B cell (primary cell): Measurements from ENCODE around the gene GRM3. TPM values are rescaled to one million over a fixed set of nuclear protein-coding genes. Genes with fewer than 3 reads are reported as not detected.

Source experiments
- ATAC-seq: fragments of 200-7000 bp; cut with Tn5 transposase; one replicate; pipeline ENCODE4 v1.10.0; 2021; ENCODE audit warnings: low read depth, mild to moderate bottlenecking, moderate number of reproducible peaks, moderate library complexity
- CTCF ChIA-PET: fragments of 350-600 bp; sonication (Branson Sonifier 250); formaldehyde crosslinking; loops from one replicate; lab custom pipeline; 2021; ENCODE audit warnings: antibody characterized with exemption, inconsistent platforms; lab: Charles Lee
- POLR2A ChIA-PET: fragments of 350-600 bp; sonication (Branson Sonifier 250); formaldehyde crosslinking; loops from one replicate; lab custom pipeline; 2021; ENCODE audit warnings: antibody characterized with exemption; lab: Charles Lee
- DNase-seq: peaks from one replicate; pipeline ENCODE4 v3.0.0; 2013
- H2AFZ ChIP-seq: 2 replicates; pipeline ENCODE4 v1.6.1; 2012; ENCODE audit warnings: mild to moderate bottlenecking, low read depth, low read length; ENCODE audit not compliant: insufficient read depth, poor library complexity, severe bottlenecking
- H3K27ac ChIP-seq, 2 donors: 1 replicate in 1 of 2; 2 replicates in 1 of 2; pipeline ENCODE4 v1.5.1; 2012 to 2013; ENCODE audit warnings: low read length in 2 of 2, mild to moderate bottlenecking in 2 of 2, moderate library complexity in 1 of 2
- H3K27me3 ChIP-seq, 4 experiments: fragments of 200-600 bp in 1 of 4; sonication (generic) in 1 of 4; replicated peaks in 1 of 4; 1 replicate in 2 of 4; 2 replicates in 2 of 4; pipeline versions ENCODE4 v1.6.1 to v1.7.0; 2013 to 2016; ENCODE audit warnings: low read length in 3 of 4, mild to moderate bottlenecking in 2 of 4, mixed read lengths in 1 of 4, moderate library complexity in 1 of 4; ENCODE audit not compliant: insufficient read depth in 4 of 4, control insufficient read depth in 3 of 4; ENCODE audit errors: control extremely low read depth in 1 of 4
- H3K36me3 ChIP-seq, 2 experiments: replicated peaks in 1 of 2; 1 replicate in 1 of 2; 2 replicates in 1 of 2; pipeline versions ENCODE4 v1.6.1 to v1.7.1; 2013; ENCODE audit warnings: low read length in 1 of 2; ENCODE audit not compliant: insufficient read depth in 2 of 2, control insufficient read depth in 1 of 2; ENCODE audit errors: control extremely low read depth in 1 of 2, extremely low read depth in 1 of 2
- H3K4me1 ChIP-seq, 2 donors: fragments of 200-600 bp in 1 of 2; sonication (generic) in 1 of 2; 1 replicate in 1 of 2; 2 replicates in 1 of 2; pipeline versions ENCODE4 v1.5.1 to v1.6.1; 2013 to 2017; ENCODE audit warnings: low read length in 2 of 2; ENCODE audit not compliant: control insufficient read depth in 2 of 2, insufficient read depth in 2 of 2
- H3K4me2 ChIP-seq: replicated peaks from 2 replicates; pipeline ENCODE3; 2012; ENCODE audit warnings: mild to moderate bottlenecking, low read depth, low read length; ENCODE audit not compliant: poor library complexity, severe bottlenecking
- H3K4me3 ChIP-seq, 5 experiments: fragments of 200-600 bp in 1 of 5; sonication (generic) in 1 of 5; 1 replicate in 3 of 5; 2 replicates in 2 of 5; pipeline versions ENCODE4 v1.5.1 to v1.7.0; 2011 to 2016; ENCODE audit warnings: low read length in 4 of 5, mild to moderate bottlenecking in 4 of 5, low read depth in 2 of 5, control low read depth in 1 of 5, moderate library complexity in 1 of 5; ENCODE audit not compliant: insufficient read depth in 1 of 5; ENCODE audit errors: control extremely low read depth in 1 of 5, extremely low read depth in 1 of 5
- H3K79me2 ChIP-seq: fragments of 200-600 bp; sonication (generic); one replicate; pipeline ENCODE4 v1.6.0; 2016; ENCODE audit warnings: low read length; ENCODE audit not compliant: control insufficient read depth, insufficient read depth
- H3K9ac ChIP-seq: fragments of 200-600 bp; sonication (generic); 2 replicates; pipeline ENCODE4 v1.6.1; 2017; ENCODE audit warnings: mild to moderate bottlenecking, low read length, moderate library complexity
- H3K9me3 ChIP-seq, 3 donors: one replicate each; pipeline versions ENCODE4 v1.6.1 to v1.7.1; 2013; ENCODE audit warnings: low read length in 2 of 3; ENCODE audit not compliant: control insufficient read depth in 2 of 3, insufficient read depth in 1 of 3; ENCODE audit errors: control extremely low read depth in 1 of 3
- H4K20me1 ChIP-seq: 2 replicates; pipeline ENCODE4 v1.6.0; 2012; ENCODE audit warnings: mild to moderate bottlenecking, low read length; ENCODE audit not compliant: insufficient read depth, control insufficient read depth, poor library complexity, severe bottlenecking
- H3K27ac Mint-ChIP-seq: one replicate; pipeline ENCODE4 v1.8.0; 2021; ENCODE audit warnings: mixed read lengths
- H3K27me3 Mint-ChIP-seq: one replicate; pipeline ENCODE4 v1.8.0; 2021; ENCODE audit warnings: mixed read lengths
- H3K4me1 Mint-ChIP-seq: one replicate; pipeline ENCODE4 v1.8.0; 2021; ENCODE audit warnings: mixed read lengths
- H3K4me3 Mint-ChIP-seq: one replicate; pipeline ENCODE4 v1.8.0; 2021; ENCODE audit warnings: mixed read lengths
- H3K9me3 Mint-ChIP-seq: one replicate; pipeline ENCODE4 v1.8.0; 2022; ENCODE audit warnings: mixed read lengths; ENCODE audit not compliant: insufficient read depth
- EZH2 ChIP-seq: IDR thresholded peaks from 2 replicates; pipeline ENCODE4 v1.6.1; 2012; ENCODE audit warnings: borderline replicate concordance, low read depth, mild to moderate bottlenecking, moderate library complexity, low read length; ENCODE audit not compliant: insufficient read depth, poor library complexity, severe bottlenecking
- WGBS: methylation state at CpG from one replicate; pipeline ENCODE4 v1.1.5; 2013; ENCODE audit warnings: missing lambda C conversion rate; ENCODE audit not compliant: insufficient coverage; 5-methylcytosine and 5-hydroxymethylcytosine counted together
- intact Hi-C: fragments of 100-400 bp; cut with micrococcal nuclease; formaldehyde crosslinking; loops from one replicate; pipeline ENCODE4 v1.10.0; 2022
- polyA plus RNA-seq: library from polyadenylated mRNA; depleted of rRNA; stranded (reverse); fragments of >200 nt; gene quantifications from 2 replicates; pipeline ENCODE4 v1.2.3, GENCODE V29; 2012
- total RNA-seq, 2 donors: library from RNA; stranded (reverse); fragments of 120-200 nt in 1 of 2; gene quantifications; 1 replicate in 1 of 2; 2 replicates in 1 of 2; pipeline versions ENCODE4 v1.2.3 to v1.2.4, GENCODE V29; 2013 to 2022
- TF ChIP-seq, protein P1 (sequence below): fragments of 200-600 bp; IDR thresholded peaks from one replicate; pipeline ENCODE4 v1.8.0; 2022; ENCODE audit warnings: antibody characterized with exemption, mild to moderate bottlenecking

GRM3 gene
- total and polyA plus RNA-seq, 2 donors (not counting 1 experiment from before 2014, with no cell fraction given): not detected

DNA sequence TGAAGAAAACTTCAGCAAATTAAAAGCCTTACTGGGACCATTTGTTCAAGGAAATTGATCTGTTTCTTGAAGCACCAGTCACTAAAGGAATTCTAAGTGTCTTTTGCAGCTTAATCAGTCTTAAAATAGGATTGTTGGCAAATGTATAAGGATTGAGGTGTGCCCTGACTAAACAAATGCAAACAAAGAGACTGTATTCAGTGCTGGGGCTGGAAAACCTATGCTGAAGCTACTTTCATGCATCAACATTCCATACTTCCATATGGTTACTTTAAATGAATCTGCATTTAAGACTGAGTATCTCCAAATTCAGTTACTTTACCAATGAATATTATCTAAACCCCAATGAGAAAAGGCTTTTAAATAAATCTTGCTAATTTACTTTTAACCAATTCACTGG is 232.4 kb downstream of the GRM3 start:
- no peaks in the 10 kb centered on the region for H3K27me3 ChIP-seq
- no peak overlapping the region for H3K4me2 ChIP-seq
- ChIA-PET POLR2A (no interaction called here), CTCF (no interaction called here)
- no peaks in the 10 kb centered on the region for H3K4me1 ChIP-seq
- H3K9ac ChIP-seq: no peak overlapping the region
- no peaks in the 10 kb centered on the region for H4K20me1 ChIP-seq
- H3K27ac Mint-ChIP-seq: no peak overlapping the region
- ATAC-seq (no peak), DNase-seq (no peak)
- no peaks in the 10 kb centered on the region for H3K4me1 Mint-ChIP-seq
- H3K4me3 Mint-ChIP-seq: no peak overlapping the region
- TF ChIP-seq, protein P1, sequence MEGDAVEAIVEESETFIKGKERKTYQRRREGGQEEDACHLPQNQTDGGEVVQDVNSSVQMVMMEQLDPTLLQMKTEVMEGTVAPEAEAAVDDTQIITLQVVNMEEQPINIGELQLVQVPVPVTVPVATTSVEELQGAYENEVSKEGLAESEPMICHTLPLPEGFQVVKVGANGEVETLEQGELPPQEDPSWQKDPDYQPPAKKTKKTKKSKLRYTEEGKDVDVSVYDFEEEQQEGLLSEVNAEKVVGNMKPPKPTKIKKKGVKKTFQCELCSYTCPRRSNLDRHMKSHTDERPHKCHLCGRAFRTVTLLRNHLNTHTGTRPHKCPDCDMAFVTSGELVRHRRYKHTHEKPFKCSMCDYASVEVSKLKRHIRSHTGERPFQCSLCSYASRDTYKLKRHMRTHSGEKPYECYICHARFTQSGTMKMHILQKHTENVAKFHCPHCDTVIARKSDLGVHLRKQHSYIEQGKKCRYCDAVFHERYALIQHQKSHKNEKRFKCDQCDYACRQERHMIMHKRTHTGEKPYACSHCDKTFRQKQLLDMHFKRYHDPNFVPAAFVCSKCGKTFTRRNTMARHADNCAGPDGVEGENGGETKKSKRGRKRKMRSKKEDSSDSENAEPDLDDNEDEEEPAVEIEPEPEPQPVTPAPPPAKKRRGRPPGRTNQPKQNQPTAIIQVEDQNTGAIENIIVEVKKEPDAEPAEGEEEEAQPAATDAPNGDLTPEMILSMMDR: no peak
- TF ChIP-seq EZH2: no peak
- H3K36me3 ChIP-seq: no peaks in the 10 kb centered on the region
- peaks cover 3% of the 10 kb centered on the region for H3K27me3 Mint-ChIP-seq
- no peaks in the 10 kb centered on the region for H3K79me2 ChIP-seq
- no peaks in the 10 kb centered on the region for H3K9me3 Mint-ChIP-seq
- H2AFZ ChIP-seq: no peak overlapping the region
- H3K4me3 ChIP-seq: no peak overlapping the region
- no peaks in the 10 kb centered on the region for H3K9me3 ChIP-seq
- intact Hi-C loops: no loop called here
- H3K27ac ChIP-seq: no peak overlapping the region

DNA sequence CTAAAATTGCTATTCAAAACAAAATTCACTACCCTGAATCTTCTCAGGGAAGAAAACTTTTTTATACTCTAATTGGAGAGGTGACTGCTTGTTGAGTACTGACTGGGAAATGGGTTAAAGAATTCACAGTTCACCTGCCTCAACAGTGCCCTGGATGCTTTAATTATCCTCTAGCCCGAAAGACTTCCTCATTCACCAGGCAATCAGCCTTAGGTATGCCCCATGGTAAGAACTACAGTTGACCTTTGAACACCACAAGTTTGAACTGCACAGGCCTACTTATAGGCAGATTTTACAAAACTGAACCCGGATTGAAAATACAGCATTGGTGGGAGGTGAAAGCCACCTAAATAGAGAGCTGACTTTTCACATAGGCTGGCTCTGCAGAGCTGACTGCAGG is 240.4 kb downstream of the GRM3 start:
- no peaks in the 10 kb centered on the region for H3K4me1 Mint-ChIP-seq
- Histone ChIP-seq H3K79me2 (no peaks in the 10 kb centered on the region), H3K4me2 (no peak overlapping the region), H3K9ac (no peak overlapping the region), H2AFZ (no peak overlapping the region), H3K27ac (no peak overlapping the region), H4K20me1 (no peaks in the 10 kb centered on the region), H3K9me3 (no peaks in the 10 kb centered on the region), H3K36me3 (no peaks in the 10 kb centered on the region), H3K27me3 (no peaks in the 10 kb centered on the region), H3K4me3 (no peak overlapping the region), H3K4me1 (no peaks in the 10 kb centered on the region)
- H3K9me3 Mint-ChIP-seq: no peaks in the 10 kb centered on the region
- no peak overlapping the region for H3K4me3 Mint-ChIP-seq
- intact Hi-C loops: no loop called here
- CTCF ChIA-PET: no interaction called here
- POLR2A ChIA-PET: no interaction called here
- no peak for ATAC-seq
- TF ChIP-seq, protein P1: no peak
- TF ChIP-seq EZH2: no peak
- WGBS: 85% methylated on average over 2 of the region's 2 CpGs
- no peak for DNase-seq
- H3K27ac Mint-ChIP-seq: no peak overlapping the region
- H3K27me3 Mint-ChIP-seq: peaks cover 3% of the 10 kb centered on the region
